Measurements from ENCODE around the gene DHRS12.

Gene DHRS12

GRCh38 chr13:51747438-51748434, 56.2 kb downstream of the DHRS12 start:
- no peak for DNase-seq

- no peak for DNase-seq
These were observed 57.2 kb downstream of the DHRS12 start for GRCh38 chr13:51746802-51747201.

GRCh38 chr13:51745243-51745642, 58.7 kb downstream of the DHRS12 start:
- DNase-seq: no peak

- no peak for DNase-seq
These were observed 61.4 kb downstream of the DHRS12 start for GRCh38 chr13:51742611-51743010.

- no peak for DNase-seq
These were observed 61.9 kb downstream of the DHRS12 start for GRCh38 chr13:51742031-51742430.

- no peak for DNase-seq
These were observed 63.3 kb downstream of the DHRS12 start for GRCh38 chr13:51740698-51741097.

GRCh38 chr13:51739027-51739764, 64.8 kb downstream of the DHRS12 start:
- DNase-seq: no peak

GRCh38 chr13:51738226-51738905, 65.6 kb downstream of the DHRS12 start:
- no peak for DNase-seq

- no peak for DNase-seq
These were observed 66.4 kb downstream of the DHRS12 start for GRCh38 chr13:51737609-51738008.

GRCh38 chr13:51734786-51735185, 69.2 kb downstream of the DHRS12 start:
- no peak for DNase-seq

- no peak for DNase-seq
These were observed 70.3 kb downstream of the DHRS12 start for GRCh38 chr13:51733374-51734298.

- DNase-seq: no peak
These were observed 72.2 kb downstream of the DHRS12 start for GRCh38 chr13:51731759-51732158.

- DNase-seq: no peak
These were observed 73.0 kb downstream of the DHRS12 start for GRCh38 chr13:51730927-51731326.

GRCh38 chr13:51729866-51730553, 74.0 kb downstream of the DHRS12 start:
- peak; percentile 63 for DNase-seq

GRCh38 chr13:51728972-51729371, 75.0 kb downstream of the DHRS12 start:
- no peak for DNase-seq

GRCh38 chr13:51728275-51728673, 75.7 kb downstream of the DHRS12 start:
- no peak for DNase-seq

GRCh38 chr13:51727634-51728274, 76.2 kb downstream of the DHRS12 start:
- DNase-seq: no peak

GRCh38 chr13:51726446-51727193, 77.3 kb downstream of the DHRS12 start:
- no peak for DNase-seq

GRCh38 chr13:51724721-51725120, 79.2 kb downstream of the DHRS12 start:
- DNase-seq: no peak

- no peak for DNase-seq
These were observed 80.4 kb downstream of the DHRS12 start for GRCh38 chr13:51723529-51723928.

Measured in stimulated activated CD4-positive, alpha-beta T cell treated with anti-CD3 and anti-CD28 coated beads, Interleukin-1b, Interleukin-23, amount 100 ng/mL, for 48 hours (primary cell).